ENCODE measurements around the gene NTN1.

Gene NTN1

DNA sequence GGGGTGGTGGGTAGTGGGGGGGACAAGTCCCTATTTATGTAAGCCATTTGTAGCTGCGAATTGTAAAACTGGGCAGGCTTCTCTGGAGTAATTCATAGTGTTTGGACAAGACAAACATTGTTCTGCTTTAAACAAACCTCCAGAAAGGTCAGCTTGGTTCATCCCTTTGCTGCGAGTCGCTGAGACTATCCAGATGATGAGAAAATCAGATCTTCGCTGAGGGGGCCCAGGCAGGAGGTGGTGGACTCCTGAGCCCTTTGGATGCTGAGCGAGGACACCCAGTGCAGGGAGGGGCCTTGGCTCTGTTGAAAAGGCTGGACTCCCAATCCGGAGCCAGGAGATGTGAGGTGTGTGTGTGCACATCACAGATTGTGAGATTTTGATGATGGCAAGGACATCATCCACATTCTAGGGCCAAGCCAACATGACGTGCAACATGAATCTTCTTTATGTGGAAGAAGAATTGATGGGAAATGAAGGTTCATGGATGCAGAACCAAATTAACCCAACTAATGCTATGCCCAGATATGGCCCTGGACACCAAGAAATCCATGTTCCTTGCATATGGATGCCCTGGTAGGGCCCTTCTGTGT is 15.0 kb upstream of the NTN1 start:
- no peak for DNase-seq

DNA sequence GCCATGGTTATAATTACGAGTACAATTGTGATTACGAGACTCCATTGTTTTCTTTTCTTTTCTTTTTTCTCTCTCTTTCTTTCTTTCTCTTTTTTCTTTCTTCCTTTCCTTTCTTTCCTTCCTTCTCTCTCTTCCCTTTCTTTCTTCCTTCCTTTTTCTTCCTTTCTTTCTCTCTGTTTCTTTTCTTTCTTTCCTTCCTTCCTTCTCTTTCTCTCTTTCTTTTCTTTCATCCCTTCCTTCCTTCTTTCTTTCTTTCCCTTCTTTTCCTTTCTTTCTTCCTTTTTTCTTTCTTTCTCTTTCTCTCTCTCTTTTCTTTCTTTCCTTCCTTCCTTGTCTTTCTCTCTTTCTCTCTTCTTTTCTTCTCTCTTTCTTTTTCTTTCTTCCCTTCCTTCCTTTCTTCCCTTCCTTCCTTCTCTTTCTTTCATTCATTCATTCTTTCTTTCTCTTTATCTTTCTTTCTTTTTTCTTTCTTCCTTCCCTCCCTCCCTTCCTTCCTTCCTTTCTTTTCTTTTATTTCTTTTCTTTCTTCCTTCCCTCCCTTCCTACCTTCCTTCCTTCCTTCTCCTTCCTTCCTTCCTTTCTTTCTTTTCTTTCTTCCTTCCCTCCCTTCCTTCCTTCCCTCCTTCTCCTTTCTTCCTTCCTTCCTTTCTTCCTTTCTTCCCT is 14.1 kb upstream of the NTN1 start:
- no peak for DNase-seq

DNA sequence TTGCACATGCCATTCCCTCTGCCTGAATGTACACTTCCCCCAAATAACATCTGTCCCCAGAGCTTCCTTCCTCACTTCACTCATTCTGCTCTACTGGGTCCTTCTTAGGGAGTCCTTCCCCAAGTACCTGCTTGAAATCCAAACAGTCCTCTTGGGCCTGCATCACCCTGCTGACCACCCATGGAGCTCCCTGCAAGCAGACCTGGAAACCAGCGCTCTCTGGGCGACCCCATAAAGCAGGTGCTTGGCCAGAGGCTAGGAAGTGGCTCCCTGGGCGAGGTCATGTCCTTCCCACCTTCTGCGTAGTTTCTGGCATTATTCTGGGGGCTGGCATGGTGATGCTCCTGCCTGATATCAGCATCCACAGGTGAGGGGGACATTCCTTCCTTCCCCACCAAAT is 12.2 kb upstream of the NTN1 start:
- no peak for DNase-seq

DNA sequence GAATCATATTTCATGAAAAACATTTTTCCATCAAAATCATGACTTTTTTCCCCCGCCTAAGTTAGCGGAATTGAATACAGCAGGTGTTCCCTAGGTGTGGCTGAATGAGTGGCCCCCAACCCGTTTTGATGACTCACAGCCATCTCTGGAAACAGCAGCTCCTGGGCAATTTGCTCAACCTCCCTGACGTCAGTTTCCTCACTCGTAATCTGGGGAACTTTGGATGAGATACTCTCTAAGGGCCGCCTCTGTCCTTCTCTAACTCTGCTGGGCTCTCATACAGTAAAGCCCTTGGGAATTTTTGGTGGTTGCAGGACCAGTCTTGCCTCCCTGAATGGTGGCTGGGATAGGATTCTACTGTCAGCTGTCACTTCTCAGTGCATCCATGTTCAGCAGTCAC is 11.6 kb upstream of the NTN1 start:
- no peak for DNase-seq

DNA sequence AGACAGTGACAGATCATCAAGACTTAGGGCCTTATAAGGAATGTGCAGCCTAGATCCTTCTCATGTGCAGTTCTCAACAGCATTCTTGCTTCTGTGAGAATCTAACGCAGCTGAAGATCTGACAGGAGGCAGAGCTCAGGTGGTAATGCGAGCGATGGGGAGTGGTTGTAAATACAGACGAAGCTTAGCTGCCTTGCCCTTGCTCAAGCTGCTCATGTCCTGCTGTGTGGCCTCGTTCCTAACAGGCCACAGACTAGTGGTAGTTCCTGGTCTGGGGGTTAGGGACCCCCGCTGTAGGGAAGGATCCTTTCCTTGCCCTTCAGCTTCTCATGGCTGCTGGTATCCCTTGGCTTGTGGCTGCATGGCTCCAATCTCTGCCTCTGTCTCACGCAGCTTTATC is 10.3 kb upstream of the NTN1 start:
- no peak for DNase-seq

DNA sequence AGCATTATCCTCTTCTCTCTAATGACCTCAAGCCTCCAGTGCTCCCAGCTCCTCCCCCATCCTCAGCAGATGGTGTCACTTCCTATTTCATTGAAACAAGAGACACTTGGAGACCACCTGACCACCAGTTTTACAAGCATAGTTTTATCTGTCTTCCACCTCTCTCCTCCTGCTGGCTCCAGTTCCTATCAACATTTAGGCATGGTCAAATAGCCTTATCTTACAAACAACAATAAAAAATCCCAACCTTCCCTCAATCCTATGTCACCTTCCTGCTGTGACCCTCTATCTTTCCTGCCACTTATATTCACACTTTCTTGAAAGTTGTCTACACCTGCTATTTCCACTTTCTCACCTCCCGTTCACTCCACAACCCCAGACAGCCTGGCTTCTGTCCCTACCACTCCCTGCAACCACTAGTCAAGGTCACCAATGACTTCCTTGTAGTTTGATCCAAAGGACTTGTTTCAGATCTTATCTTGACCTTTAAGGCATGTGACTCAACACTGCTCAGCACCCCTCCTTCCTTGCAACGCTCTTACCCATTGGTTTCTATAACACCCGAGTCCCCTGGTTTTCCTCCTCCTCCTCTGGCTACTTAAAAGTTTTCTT is 4.3 kb upstream of the NTN1 start:
- no peak for DNase-seq

DNA sequence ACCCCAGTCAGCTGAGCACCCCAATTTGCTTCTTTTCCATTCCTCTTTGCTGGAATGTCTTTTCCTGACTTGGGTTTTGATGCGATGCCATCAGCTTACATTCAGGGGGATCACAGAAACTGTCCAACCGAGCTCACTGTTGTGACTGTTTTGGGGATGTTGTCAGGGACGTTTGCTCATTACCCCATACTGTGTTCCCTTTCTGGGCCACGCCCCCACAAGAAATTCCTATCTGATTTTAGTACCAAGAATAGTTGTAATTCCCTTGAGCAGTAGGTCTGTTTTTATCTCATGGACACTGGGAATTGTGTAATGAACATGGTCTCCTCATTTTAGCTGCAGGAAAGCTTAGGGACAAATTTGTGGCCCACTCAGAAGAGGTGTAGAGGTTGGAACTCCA is 2.6 kb upstream of the NTN1 start:
- DNase-seq = no peak

DNA sequence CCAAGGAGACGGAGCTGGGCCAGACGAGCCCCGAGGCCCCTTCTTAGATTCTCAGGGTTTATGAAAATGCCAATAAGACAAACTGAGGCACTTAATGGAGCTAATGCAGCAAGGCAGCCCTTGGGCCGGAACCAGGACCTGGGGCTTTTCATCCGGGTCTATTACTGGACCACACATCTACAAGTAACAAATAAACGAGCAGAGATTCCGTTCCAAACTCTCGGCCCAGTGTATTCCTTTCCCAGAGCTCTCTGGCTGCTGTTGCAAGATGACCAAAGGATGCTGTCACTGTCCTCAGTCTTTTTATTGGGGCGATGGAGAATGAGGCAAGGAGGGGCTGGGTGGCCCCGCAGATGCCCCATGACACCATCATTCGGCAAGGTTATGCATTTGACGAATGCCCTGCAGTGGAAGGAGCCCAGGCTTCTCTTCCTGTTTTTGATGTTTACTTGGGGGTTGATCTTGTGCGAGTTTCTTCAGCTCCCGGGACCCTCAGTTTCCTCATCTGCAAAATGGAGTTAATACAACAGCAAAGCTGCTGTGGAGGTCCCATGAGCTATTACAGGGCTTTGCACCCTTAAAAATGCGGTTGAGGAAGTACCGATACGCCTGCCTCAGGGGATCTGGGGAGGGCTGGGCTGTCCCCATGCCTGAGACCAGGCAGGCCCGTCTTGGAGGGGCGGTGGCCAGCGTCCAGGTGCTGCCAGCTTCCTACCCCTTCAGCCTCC is 1.1 kb upstream of the NTN1 start:
- DNase-seq = no peak

DNA sequence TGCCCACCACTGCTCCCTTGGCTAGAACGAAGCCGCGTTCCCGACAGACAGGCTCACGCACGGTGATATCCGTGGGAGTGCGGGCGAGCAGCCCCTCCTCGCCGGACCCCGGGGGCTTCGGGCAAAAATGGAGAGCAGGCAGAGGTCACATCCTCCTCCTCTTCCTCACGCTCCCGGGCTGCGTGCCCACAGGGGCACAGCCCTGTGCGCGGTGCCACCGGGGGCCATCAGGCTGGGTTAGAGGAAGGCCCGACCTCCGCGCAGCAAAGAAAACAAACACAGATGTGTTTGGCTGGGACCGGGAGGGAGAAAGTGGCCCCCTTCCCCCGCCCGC is 519 bp upstream of the NTN1 start:
- DNase-seq = no peak

DNA sequence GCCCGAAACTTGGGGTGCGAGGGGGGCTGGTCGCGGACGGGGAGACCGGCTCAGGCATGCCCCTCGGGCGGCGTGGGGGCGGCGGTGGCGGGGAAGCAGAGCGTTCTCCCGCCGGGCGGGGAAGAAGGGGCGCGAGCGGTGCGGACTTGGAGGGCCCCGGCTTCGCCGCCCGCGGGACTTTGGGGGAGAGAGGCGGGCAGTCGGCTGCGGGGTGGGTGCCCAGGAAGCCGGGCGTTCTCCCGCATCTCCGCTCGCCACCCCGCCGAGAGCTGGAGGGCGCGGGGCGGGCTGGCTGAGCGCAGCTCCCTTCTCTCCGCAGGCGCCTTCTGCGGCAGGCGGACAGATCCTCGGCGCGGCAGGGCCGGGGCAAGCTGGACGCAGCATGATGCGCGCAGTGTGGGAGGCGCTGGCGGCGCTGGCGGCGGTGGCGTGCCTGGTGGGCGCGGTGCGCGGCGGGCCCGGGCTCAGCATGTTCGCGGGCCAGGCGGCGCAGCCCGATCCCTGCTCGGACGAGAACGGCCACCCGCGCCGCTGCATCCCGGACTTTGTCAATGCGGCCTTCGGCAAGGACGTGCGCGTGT is 772 bp downstream of the NTN1 start:
- DNase-seq = no peak

DNA sequence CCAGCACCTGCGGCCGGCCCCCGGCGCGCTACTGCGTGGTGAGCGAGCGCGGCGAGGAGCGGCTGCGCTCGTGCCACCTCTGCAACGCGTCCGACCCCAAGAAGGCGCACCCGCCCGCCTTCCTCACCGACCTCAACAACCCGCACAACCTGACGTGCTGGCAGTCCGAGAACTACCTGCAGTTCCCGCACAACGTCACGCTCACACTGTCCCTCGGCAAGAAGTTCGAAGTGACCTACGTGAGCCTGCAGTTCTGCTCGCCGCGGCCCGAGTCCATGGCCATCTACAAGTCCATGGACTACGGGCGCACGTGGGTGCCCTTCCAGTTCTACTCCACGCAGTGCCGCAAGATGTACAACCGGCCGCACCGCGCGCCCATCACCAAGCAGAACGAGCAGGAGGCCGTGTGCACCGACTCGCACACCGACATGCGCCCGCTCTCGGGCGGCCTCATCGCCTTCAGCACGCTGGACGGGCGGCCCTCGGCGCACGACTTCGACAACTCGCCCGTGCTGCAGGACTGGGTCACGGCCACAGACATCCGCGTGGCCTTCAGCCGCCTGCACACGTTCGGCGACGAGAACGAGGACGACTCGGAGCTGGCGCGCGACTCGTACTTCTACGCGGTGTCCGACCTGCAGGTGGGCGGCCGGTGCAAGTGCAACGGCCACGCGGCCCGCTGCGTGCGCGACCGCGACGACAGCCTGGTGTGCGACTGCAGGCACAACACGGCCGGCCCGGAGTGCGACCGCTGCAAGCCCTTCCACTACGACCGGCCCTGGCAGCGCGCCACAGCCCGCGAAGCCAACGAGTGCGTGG is 1.5 kb downstream of the NTN1 start:
- DNase-seq = no peak

DNA sequence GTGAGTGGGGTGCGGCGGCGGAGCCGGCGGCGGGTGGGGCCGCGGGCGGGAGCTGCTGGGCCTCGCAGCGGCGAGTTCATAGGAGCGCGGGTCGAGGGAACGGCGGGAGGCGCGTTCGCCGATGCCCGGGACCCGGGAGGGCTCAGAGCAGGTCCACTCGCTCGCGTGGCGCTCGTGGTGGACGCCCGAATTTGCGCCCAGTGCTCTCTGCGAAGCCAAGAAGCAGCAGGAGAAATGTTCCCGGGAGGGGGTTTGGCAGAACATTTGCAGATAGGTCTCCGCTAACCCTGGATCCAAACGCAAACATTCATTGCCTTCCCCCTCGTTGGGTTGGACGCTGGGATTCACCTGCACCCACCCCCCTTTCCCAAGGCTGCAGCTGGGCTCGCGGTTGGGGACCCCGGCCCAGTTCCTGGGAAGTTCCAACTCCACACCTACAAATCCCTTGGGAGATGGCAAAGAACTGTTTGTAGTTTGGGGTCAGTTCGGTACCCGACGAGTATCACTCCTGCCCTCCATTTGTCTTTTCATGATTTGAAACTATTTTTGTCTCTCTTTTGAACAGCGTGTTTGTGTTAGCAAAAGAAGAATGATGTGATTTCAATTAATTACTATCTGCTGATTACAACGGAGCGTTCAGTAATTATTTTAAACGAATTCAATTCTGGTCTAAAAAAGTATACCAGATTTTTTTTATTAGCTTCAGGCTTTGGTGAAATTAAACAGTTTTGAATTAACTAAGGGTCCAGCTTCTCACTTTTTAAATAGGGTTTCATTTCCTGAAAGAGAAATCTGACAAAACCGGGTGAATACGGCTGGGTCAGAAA is 2.3 kb downstream of the NTN1 start:
- DNase-seq = no peak

DNA sequence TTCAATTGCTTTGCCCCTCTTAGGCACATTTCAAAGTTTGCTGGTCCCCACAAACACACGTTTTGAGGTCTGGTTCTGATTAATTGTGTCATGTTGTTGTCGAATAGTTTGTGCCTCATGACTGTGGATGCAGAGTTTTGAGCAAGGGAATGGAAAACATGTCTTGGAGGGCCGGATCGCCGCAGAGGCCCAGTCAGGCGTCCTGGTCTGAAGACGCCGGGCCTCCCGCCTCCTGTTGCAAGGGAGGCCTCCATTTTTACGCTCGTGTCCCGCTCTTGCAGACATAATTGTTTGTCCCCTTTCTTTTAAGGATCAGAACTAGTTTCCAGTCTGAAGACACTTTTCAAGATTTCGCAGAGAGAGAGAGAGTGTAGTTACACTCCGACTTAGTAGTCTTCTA is 3.2 kb downstream of the NTN1 start:
- DNase-seq = no peak

DNA sequence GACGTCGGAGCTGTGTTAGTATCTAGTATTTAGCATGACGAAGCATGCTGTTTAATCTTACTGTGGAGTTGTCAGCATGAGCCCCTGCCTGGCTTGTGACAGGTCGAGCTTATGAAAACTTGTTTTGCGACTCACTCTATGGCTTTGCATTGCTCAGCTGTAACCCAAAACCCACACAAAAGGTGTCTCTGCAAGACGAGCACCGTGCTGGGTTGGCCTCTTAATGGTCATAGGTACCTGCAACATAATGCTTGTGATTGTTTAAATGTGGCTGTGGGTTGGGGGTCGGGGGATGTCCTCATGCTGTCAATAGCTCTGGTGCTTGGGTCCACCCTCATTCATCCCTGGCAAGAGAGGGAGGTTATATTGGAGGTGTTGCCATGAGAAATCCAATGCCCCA is 5.4 kb downstream of the NTN1 start:
- no peak for DNase-seq

DNA sequence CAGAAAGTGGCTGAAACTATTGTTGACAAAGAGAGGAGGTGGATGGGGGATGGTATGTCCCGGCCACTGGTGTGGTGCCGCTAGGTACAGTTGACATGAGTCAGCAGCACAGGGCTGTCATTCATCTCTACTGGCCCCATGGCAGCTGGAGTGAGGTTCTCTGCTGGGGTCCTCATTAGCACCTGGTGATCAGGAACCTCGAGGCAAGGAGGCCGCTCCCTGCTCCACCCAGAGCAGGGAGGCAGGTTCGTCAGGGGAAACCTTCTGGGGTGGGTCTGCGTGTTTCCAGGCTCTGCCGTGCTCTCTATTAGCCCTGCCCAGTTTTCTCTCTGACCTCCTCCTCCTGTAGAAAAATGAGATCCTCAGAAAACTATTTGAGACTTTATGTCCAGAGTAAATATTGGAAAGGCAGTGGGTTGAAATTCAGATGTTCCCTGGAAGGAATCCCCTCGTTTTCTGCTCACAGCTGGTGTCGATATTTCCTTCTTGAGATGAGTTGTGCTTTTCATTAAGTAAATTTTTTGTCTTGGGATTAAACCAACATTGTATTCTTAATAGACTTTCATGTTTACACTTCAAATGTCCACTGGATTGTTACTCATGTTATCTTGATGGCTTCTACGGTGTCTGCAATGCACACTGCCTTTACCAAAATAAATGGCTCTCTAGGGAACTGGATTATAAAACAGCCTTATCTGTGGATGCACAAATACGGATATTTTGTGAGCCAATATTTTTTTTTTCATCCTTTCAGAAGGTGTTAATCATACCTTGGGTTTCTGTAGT is 7.1 kb downstream of the NTN1 start:
- no peak for DNase-seq

DNA sequence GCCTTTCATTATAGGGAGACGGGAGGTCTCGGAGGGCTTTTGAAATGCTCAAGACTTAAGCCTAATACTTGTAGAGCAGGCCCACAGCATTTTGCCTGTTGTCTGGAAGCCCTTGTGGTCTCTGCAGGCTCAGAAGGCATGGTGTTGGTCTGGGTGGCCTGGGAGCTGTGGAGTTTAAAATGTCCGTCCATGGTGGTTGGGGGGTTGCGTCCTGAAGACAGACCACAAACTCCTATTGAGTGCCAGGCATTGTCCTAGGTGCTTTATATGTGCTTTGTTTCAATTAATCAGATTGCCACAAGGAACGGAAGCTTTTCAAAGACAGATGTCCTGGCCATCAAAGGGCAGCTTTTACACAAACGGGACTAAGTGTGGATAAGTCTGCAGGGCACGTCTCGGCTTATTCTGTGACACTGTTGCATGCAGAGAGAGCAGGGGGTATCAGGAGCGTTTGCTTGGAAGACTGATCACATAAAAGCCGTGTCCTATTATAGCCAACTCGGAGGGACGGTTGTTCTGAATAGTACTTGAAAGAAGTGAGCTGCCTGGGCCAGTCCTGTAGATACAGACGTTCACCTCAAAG is 7.8 kb downstream of the NTN1 start:
- DNase-seq = no peak

DNA sequence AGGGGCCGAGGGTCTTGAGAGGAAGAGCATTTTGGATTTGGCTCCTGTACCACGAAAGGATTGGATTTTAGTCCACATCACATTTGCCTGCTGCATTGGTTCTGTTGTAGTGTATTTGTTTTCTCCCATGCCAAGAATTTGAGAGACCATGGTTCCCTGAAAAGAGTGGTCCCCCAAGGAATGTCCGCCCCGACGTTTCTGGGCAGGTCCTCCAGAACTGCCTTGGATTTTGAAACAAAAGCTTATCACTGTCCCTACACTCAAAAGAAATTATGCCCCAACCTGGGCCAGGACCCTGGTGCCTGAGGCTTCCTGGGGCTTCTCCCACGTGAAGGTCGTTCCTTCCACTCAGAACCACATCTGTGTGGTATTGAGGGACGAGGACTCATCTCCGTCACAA is 10.8 kb downstream of the NTN1 start:
- no peak for DNase-seq

DNA sequence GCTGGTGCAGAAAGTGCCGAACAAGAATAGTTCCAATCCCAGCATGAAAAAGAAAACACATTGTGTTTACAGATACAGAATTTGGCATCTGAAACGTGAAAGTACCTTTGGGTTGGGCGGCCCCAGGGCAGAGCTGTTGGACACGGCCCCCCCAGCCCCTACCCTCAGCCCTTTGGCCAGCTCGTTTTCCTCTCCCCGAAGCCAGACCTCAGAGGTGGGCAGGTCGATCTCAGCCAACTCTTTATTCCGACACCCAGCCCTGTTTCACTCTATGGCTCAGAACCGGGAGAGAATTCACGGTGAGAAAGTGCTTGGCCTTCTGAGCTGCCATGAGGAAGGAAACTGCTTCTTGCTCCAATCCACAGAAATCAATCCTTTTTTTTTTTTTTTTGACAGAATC is 11.3 kb downstream of the NTN1 start:
- DNase-seq = no peak

DNA sequence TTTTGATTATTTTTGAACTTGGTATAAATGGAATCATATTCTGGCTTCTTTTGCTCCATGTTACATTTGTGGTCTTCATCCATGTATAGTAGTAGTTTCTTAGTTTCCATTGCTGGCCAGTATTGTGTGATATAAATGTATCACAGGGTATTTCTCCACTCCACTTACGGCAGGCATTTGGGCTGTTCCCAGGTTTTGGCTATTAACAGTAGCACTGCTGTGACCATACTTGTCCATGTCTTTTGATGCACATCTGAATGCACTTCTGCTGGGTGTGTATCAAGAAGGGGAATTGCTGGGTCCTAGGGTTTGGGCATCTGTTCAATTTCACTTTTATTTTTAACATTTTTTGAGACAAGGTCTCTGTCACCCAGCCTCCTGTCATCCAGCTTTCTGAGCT is 13.9 kb downstream of the NTN1 start:
- DNase-seq = no peak

DNA sequence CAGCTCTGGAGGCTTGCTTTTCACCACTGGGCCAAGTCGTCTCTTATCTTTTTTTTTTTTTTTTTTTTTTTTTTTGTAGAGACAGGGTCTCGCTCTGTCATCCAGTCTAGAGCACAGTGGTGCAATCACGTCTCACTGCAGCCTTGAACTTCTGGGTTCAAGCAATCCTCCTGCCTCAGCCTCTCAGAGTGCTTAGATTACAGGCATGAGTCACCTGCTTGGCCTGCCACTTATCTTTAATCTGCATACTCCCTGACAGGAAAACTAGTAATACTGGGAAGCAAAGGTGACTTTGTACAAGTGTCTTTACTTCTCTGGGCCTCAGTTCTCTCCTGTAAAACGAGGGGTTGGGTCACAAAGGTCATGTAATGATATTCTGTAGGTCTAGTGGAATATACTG is 15.0 kb downstream of the NTN1 start:
- no peak for DNase-seq

DNA sequence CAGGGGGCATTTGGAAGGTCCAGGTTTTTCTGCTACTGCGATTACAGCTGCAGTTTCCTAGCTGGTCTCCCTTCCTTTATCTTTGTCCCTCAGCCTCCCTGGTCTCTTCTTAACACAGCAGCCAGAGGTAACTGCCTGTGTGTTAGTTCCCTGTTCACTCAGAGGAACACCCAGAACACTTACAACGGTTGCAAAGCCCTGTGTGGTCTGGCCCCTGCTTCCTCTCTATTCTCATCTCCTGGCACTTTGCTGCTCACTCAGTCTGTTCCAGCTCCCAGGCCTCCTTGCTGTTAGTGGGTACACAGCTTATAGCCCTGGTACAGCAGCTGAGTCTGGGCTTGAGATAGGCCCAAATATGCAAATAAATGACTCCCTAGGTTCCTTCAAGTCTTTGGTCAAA is 16.4 kb downstream of the NTN1 start:
- no peak for DNase-seq
